Measurements from ENCODE around the gene FKBP6. TPM values are rescaled to one million over a fixed set of nuclear protein-coding genes. Genes with fewer than 3 reads are reported as not detected.
"Not testable (repeated sequence)": the region's sequence is repeated elsewhere in the genome, so short reads cannot be mapped to it uniquely, and the experiment has no call there.

Gene FKBP6
- total and polyA plus RNA-seq, 10 donors = 0.15 to 0.51 (median 0.24) TPM; not detected in 7

- TF ChIP-seq POLR2AphosphoS5 (IDR thresholded peaks at IDR 0.05) = no peak
- TF ChIP-seq CTCF (IDR thresholded peaks at IDR 0.05 in 8 of 11, conservative IDR thresholded peaks at IDR 0.05 in 3 of 11) = no peak
- no peak for TF ChIP-seq POLR2A (IDR thresholded peaks at IDR 0.05)
- WGBS, 5 donors = 86 to 92% (median 87%) methylated on average over 5 of the region's 5 CpGs
Observed at GRCh38 chr7:73356159-73356558, 28.2 kb downstream of the FKBP6 start.

GRCh38 chr7:73358590-73359275 is 30.8 kb downstream of the FKBP6 start:
- 83 to 86% (median 84%) methylated on average over 19 to 21 of the region's 21 CpGs for WGBS, 5 donors
- peak overlapping the region in 6 of 8 donors; percentile 39 to 80 (median 74) for H3K27ac ChIP-seq
- DNase-seq = no peak
- TF ChIP-seq POLR2A (IDR thresholded peaks at IDR 0.05) (no peak), CTCF (IDR thresholded peaks at IDR 0.05 in 8 of 11, conservative IDR thresholded peaks at IDR 0.05 in 3 of 11) (no peak), POLR2AphosphoS5 (IDR thresholded peaks at IDR 0.05) (no peak)
- H3K4me3 ChIP-seq = peak overlapping the region in 4 of 8 donors; percentile 7 to 58 (median 18)
- intact Hi-C loops (cut with DNase I; ENCODE audit: low total_unique reads) = no loop called here
- H3K9me3 ChIP-seq = no peaks in the 10 kb centered on the region
- H3K36me3 ChIP-seq = no peaks in the 10 kb centered on the region
- H3K27me3 ChIP-seq (replicated peaks in 1 of 7) = peaks cover 0 to 19% (median 0%) of the 10 kb centered on the region in 7 donors
- peaks cover 0 to 25% (median 11%) of the 10 kb centered on the region in 6 donors for H3K4me1 ChIP-seq

More at GRCh38 chr7:73356159-73356558, 28.2 kb downstream of the FKBP6 start:
- Histone ChIP-seq H3K4me1 (peaks cover 0 to 26% (median 11%) of the 10 kb centered on the region in 6 donors), H3K36me3 (no peaks in the 10 kb centered on the region), H3K9me3 (peaks cover 0 to 9% (median 6%) of the 10 kb centered on the region in 8 donors), H3K4me3 (no peak overlapping the region), H3K27ac (no peak overlapping the region), H3K27me3 (replicated peaks in 1 of 7) (peaks cover 0 to 19% (median 0%) of the 10 kb centered on the region in 7 donors)
- intact Hi-C loops (cut with DNase I; ENCODE audit: low total_unique reads) = no loop called here
- no peak for DNase-seq

GRCh38 chr7:73359306-73359705 is 31.3 kb downstream of the FKBP6 start:
- WGBS, 5 donors = 87 to 94% (median 91%) methylated on average over 11 of the region's 11 CpGs
- Histone ChIP-seq H3K27me3 (replicated peaks in 1 of 7) (peaks cover 0 to 24% (median 0%) of the 10 kb centered on the region in 7 donors), H3K27ac (peak overlapping the region in 2 of 8 donors; percentile 78 to 80), H3K4me3 (no peak overlapping the region), H3K9me3 (no peaks in the 10 kb centered on the region), H3K4me1 (peaks cover 0 to 22% (median 11%) of the 10 kb centered on the region in 6 donors), H3K36me3 (no peaks in the 10 kb centered on the region)
- no peak for TF ChIP-seq POLR2AphosphoS5 (IDR thresholded peaks at IDR 0.05)
- TF ChIP-seq POLR2A (IDR thresholded peaks at IDR 0.05) = no peak
- no peak for TF ChIP-seq CTCF (IDR thresholded peaks at IDR 0.05 in 8 of 11, conservative IDR thresholded peaks at IDR 0.05 in 3 of 11)
- intact Hi-C loops (cut with DNase I; ENCODE audit: low total_unique reads) = no loop called here
- DNase-seq = no peak

GRCh38 chr7:73359746-73360375 is 31.9 kb downstream of the FKBP6 start:
- 90 to 96% (median 92%) methylated on average over 12 to 13 of the region's 13 CpGs for WGBS, 5 donors
- no peak for TF ChIP-seq POLR2AphosphoS5 (IDR thresholded peaks at IDR 0.05)
- no peak for TF ChIP-seq CTCF (IDR thresholded peaks at IDR 0.05 in 8 of 11, conservative IDR thresholded peaks at IDR 0.05 in 3 of 11)
- no peak for TF ChIP-seq POLR2A (IDR thresholded peaks at IDR 0.05)
- peaks cover 0 to 22% (median 11%) of the 10 kb centered on the region in 6 donors for H3K4me1 ChIP-seq
- H3K9me3 ChIP-seq = no peaks in the 10 kb centered on the region
- no peak for DNase-seq
- H3K27me3 ChIP-seq (replicated peaks in 1 of 7) = peaks cover 0 to 24% (median 0%) of the 10 kb centered on the region in 7 donors
- no peaks in the 10 kb centered on the region for H3K36me3 ChIP-seq
- no peak overlapping the region for H3K4me3 ChIP-seq
- intact Hi-C loops (cut with DNase I; ENCODE audit: low total_unique reads) = no loop called here
- H3K27ac ChIP-seq = no peak overlapping the region

GRCh38 chr7:73360590-73360989 is 32.6 kb downstream of the FKBP6 start:
- H3K9me3 ChIP-seq; H3K4me3 ChIP-seq; DNase-seq; intact Hi-C loops (cut with DNase I; ENCODE audit: low total_unique reads); H3K36me3 ChIP-seq; H3K27ac ChIP-seq: not testable (repeated sequence)
- H3K27me3 ChIP-seq (replicated peaks in 1 of 7) = peaks cover 0 to 24% (median 0%) of the 10 kb centered on the region in 7 donors
- 84 to 97% (median 88%) methylated on average over 1 of the region's 1 CpG for WGBS, 5 donors
- peaks cover 0 to 22% (median 11%) of the 10 kb centered on the region in 6 donors for H3K4me1 ChIP-seq

All from spleen (tissue), 11 donors.